ENCODE data around the gene POLR3G. TPM values are rescaled to one million over a fixed set of nuclear protein-coding genes. Genes with fewer than 3 reads are reported as not detected.

POLR3G gene
- total RNA-seq: 2.1 and 3.2 TPM in 2 replicates
- long read RNA-seq, partial matches to known transcripts: 0 of 2 reads
- long read RNA-seq, other reads (novel, unspliced or antisense): 2 of 2 reads

DNA sequence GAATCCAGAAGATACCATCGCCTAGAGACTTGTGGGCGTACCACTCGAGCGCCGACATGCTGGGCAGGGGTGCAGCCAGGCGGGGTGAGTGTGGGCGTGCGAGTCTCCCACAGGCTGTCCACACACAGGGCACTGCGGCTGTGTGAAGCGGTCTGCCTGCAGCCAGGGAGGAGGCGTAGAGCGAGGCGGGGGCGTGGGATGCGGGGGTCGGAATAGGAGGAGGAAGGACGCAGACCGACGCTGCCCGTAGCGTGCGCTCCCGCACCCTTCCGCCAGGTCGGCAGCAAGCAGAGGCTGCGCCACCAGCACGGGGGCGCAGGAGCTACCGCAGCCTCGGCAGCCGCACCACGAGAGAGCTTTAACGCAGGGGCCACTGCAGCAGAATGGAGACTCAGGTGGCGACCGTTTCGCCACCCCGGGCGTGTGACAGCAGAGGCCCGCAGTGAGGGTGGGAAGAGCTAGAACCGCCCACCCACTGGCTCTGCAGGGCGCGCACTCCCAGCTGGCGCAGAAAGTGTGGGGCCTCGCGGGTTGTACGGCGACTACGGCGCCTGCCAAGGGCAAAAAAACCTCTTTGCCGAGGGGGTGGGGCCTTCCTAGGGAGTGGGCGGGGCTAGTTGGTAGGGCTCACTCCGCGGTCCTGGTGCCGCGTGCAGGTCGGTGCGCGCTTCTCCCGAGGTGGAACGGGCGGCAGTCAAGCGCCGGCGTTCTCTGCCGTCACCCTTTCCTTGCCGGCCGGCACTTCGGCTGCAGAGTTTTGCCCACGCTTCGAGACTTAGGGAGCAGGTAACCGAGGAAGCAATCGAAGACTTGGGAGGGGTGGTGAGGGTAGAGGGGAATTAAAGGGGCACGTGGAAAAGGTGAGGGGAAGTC lies at the start of gene POLR3G, which contains the start of gene MBLAC2:
TSS of gene POLR3G (plus strand) at position 630 of the 873 bp plus-strand sequence. CDS start 10,704 bp downstream, outside the sequence.
TSS of gene MBLAC2 (minus strand) at position 537 of the 873 bp plus-strand sequence. CDS start at position 58, 479 bp downstream.
- peak within 1 kb of the TSS; percentile 97 for H3K27ac Mint-ChIP-seq
- no peaks in the 10 kb centered on the region for H3K9me3 Mint-ChIP-seq (ENCODE audit: low read depth)
- TF ChIP-seq, protein P1, sequence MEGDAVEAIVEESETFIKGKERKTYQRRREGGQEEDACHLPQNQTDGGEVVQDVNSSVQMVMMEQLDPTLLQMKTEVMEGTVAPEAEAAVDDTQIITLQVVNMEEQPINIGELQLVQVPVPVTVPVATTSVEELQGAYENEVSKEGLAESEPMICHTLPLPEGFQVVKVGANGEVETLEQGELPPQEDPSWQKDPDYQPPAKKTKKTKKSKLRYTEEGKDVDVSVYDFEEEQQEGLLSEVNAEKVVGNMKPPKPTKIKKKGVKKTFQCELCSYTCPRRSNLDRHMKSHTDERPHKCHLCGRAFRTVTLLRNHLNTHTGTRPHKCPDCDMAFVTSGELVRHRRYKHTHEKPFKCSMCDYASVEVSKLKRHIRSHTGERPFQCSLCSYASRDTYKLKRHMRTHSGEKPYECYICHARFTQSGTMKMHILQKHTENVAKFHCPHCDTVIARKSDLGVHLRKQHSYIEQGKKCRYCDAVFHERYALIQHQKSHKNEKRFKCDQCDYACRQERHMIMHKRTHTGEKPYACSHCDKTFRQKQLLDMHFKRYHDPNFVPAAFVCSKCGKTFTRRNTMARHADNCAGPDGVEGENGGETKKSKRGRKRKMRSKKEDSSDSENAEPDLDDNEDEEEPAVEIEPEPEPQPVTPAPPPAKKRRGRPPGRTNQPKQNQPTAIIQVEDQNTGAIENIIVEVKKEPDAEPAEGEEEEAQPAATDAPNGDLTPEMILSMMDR (IDR thresholded peaks at IDR 0.05; ENCODE audit: unreplicated experiment): peak; percentile 70
- peak within 1 kb of the TSS; percentile 96 for H3K4me3 Mint-ChIP-seq (ENCODE audit: low read depth)
- H3K27me3 Mint-ChIP-seq: peaks cover 28% of the 10 kb centered on the region
- peaks cover 9% of the 10 kb centered on the region for H3K4me1 Mint-ChIP-seq (ENCODE audit: low read depth)
- no peaks in the 10 kb centered on the region for H3K36me3 Mint-ChIP-seq (ENCODE audit: insufficient read depth)
- DNase-seq (ENCODE audit: low spot score, unreplicated experiment): peak; percentile 89

DNA sequence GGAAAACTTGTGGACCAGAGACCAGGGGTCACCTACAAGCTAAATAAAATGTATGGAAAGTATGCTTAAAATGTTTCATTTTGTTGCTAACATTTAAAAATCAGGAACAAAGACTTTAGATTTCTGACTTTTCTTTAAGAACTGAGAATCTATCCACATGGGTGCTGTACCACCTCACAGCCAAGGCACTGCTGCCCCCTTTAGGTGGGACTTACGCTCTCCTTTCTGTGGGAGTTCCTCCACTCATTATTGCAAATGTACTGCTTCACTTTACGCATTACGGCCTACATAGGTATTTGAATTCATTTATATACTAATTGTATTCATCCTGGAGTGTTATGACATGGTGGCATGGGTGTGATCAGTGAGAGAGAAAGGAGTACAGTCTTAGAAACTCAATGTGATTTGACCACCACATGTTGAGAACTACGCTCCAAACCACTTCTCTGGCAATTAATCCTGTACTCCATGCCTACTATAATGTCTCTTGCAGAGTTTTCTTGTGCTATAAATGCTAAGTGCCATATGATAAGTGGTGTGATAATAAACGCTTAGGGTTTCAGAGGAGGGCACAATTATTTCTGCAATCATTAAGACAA lies 40.4 kb upstream of the POLR3G start:
- no peaks in the 10 kb centered on the region for H3K9me3 Mint-ChIP-seq (ENCODE audit: low read depth)
- no peaks in the 10 kb centered on the region for H3K36me3 Mint-ChIP-seq (ENCODE audit: insufficient read depth)
- no peak overlapping the region for H3K4me3 Mint-ChIP-seq (ENCODE audit: low read depth)
- peaks cover 7% of the 10 kb centered on the region for H3K4me1 Mint-ChIP-seq (ENCODE audit: low read depth)
- H3K27ac Mint-ChIP-seq: no peak overlapping the region
- peak; percentile 30 for DNase-seq (ENCODE audit: low spot score, unreplicated experiment)
- TF ChIP-seq, protein P1 (IDR thresholded peaks at IDR 0.05; ENCODE audit: unreplicated experiment): peak; percentile 82
- peaks cover 6% of the 10 kb centered on the region for H3K27me3 Mint-ChIP-seq

DNA sequence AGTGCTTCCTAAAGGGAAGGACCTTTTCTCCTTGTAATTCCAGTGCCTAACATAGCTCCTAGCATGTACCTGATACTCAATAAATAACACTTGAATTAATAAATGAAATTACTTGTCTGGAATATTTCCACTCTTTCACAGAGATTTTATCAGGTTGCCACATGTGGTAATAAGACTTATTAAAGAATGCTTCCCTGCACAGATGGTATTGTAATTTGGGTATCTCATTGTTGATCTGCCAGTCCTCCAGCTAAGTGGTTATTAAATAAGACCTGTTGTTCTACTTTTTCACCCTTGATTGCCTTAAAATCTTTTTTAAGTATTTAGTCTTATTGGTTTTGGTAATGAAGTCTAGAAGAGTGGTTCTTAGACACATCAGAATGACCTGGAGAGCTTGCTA lies 37.0 kb upstream of the POLR3G start:
- no peak for DNase-seq (ENCODE audit: low spot score, unreplicated experiment)
- TF ChIP-seq, protein P1 (IDR thresholded peaks at IDR 0.05; ENCODE audit: unreplicated experiment): no peak
- Mint-ChIP-seq H3K9me3 (ENCODE audit: low read depth) (no peaks in the 10 kb centered on the region), H3K27ac (no peak overlapping the region), H3K4me1 (ENCODE audit: low read depth) (peaks cover 17% of the 10 kb centered on the region), H3K27me3 (peaks cover 6% of the 10 kb centered on the region), H3K36me3 (ENCODE audit: insufficient read depth) (no peaks in the 10 kb centered on the region), H3K4me3 (ENCODE audit: low read depth) (no peak overlapping the region)

DNA sequence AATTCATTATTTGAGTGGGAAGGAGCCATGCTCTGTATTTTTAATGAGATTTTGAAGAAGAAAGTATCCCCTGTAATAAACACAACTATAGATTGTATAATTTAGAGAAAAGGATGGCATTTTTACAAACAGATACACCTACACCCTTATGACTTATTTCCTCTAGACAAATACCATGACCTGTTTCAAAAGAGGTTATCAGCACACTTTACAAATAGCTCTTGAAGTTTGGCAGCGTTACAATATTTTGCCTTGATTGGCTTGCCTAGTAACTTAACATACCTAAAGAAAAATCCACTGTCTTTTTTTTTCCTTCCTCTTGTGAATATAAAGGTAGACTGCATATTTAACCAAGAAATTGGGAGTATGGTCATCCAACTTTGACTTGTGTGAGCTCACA lies 36.6 kb upstream of the POLR3G start:
- Mint-ChIP-seq H3K4me3 (ENCODE audit: low read depth) (no peak overlapping the region), H3K9me3 (ENCODE audit: low read depth) (no peaks in the 10 kb centered on the region), H3K27me3 (peaks cover 6% of the 10 kb centered on the region), H3K36me3 (ENCODE audit: insufficient read depth) (no peaks in the 10 kb centered on the region), H3K4me1 (ENCODE audit: low read depth) (peaks cover 17% of the 10 kb centered on the region), H3K27ac (no peak overlapping the region)
- TF ChIP-seq, protein P1 (IDR thresholded peaks at IDR 0.05; ENCODE audit: unreplicated experiment): no peak
- DNase-seq (ENCODE audit: low spot score, unreplicated experiment): no peak

- peaks cover 6% of the 10 kb centered on the region for H3K27me3 Mint-ChIP-seq
- peaks cover 3% of the 10 kb centered on the region for H3K9me3 Mint-ChIP-seq (ENCODE audit: low read depth)
- no peak overlapping the region for H3K4me3 Mint-ChIP-seq (ENCODE audit: low read depth)
- DNase-seq (ENCODE audit: low spot score, unreplicated experiment): no peak
- TF ChIP-seq, protein P1 (IDR thresholded peaks at IDR 0.05; ENCODE audit: unreplicated experiment): no peak
- H3K27ac Mint-ChIP-seq: no peak overlapping the region
- peaks cover 17% of the 10 kb centered on the region for H3K4me1 Mint-ChIP-seq (ENCODE audit: low read depth)
- H3K36me3 Mint-ChIP-seq (ENCODE audit: insufficient read depth): no peaks in the 10 kb centered on the region
Observed at GRCh38 chr5:90440644-90441043, 34.0 kb upstream of the POLR3G start.
